Activated T-cell treated with anti-CD3 and anti-CD28 coated beads for 1 hour (primary cell): ENCODE results near the gene PLPPR3.
"Not testable (repeated sequence)": the region's sequence is repeated elsewhere in the genome, so short reads cannot be mapped to it uniquely, and the experiment has no call there.

Experiments
- DNase-seq: peaks from one replicate; pipeline ENCODE4 v3.0.0-alpha.2; 2020; ENCODE audit warnings: low read depth

Gene PLPPR3

DNA sequence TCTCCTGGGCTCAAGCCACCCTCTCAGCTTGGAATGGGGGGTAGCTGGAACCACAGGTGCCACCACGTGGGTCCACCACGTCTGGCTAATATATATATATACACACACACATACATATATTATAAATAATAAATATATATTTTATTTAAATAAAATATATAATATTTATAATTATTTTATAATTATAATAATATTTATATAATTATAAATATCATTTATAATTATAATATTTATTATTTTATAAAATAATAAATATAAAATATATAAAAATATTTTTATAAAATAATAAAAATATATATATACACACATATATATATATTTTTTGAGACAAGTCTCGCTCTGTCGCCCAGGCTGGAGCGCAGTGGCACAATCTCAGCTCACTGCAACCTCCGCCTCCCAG is 32.8 kb upstream of the PLPPR3 start:
- no peak for DNase-seq

DNA sequence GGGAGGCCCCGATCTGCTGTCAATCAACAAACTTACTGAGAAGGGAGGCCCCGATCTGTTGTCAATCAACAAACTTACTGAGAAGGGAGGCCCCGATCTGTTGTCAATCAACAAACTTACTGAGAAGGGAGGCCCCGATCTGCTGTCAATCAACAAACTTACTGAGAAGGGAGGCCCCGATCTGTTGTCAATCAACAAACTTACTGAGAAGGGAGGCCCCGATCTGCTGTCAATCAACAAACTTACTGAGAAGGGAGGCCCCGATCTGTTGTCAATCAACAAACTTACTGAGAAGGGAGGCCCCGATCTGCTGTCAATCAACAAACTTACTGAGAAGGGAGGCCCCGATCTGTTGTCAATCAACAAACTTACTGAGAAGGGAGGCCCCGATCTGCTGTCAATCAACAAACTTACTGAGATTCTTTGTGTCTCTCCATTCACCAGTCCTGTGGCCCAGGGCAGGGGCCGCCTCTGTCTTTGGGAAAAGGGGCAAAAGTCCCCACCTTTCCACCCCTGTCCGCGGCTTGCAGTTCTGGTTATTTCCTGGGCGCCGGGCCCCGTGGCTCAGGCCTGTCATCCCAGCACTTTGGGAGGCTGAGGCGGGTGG is 32.0 kb upstream of the PLPPR3 start:
- not testable (repeated sequence) for DNase-seq

DNA sequence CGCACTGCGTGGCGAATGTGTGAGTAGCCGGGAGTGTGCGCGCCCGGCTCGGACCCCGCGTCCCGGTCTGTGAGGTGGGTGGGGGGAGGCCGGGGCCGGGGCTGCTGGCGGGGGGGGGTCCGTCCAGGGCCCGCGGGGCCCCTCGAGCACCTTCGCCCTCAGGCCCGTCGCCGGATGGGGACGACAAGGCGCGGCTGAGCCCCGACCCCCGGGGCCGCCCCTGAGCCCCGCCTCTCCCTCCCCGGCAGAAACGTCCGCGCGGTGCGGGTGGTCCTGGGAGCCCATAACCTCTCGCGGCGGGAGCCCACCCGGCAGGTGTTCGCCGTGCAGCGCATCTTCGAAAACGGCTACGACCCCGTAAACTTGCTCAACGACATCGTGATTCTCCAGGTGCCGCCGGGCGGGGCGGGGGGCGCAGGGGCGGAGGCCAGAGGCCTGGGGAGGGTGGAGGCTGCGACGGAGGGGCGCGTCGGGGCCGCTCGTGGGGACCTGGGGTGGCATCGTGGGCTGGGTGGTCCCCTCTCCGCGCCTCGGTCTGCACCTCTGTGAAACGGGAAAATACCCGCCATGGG is 31.3 kb upstream of the PLPPR3 start:
- no peak for DNase-seq

DNA sequence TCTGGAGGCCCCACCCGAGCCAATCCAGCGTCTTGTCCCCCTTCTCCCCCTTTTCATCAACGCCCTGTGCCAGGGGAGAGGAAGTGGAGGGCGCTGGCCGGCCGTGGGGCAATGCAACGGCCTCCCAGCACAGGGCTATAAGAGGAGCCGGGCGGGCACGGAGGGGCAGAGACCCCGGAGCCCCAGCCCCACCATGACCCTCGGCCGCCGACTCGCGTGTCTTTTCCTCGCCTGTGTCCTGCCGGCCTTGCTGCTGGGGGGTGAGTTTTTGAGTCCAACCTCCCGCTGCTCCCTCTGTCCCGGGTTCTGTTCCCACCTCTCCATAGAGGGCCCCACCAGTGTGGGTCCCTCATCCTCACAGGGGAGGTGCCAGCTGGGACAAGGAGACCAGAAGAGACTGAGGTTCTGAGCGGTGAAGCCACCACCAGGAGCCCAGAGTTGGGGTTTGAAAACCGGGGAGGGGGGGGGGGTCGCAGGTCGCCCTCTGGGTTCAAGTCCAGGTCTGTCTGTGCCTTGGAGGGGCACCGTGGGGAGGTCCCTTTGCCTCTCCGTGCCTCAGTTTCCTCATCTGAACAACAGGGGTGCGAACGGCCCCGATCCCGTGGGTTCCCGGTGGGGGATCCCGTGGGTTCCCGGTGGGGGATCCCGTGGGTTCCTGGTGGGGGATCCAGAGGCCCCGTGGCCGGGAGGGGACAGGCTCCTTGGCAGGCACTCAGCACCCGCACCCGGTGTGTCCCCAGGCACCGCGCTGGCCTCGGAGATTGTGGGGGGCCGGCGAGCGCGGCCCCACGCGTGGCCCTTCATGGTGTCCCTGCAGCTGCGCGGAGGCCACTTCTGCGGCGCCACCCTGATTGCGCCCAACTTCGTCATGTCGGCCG is 30.6 kb upstream of the PLPPR3 start, which contains the start of gene ELANE:
Gene ELANE, plus strand, starts transcription at position 168 of the 878 bp plus-strand sequence. Its CDS starts 26 bp downstream, at position 194.
- no peak for DNase-seq

DNA sequence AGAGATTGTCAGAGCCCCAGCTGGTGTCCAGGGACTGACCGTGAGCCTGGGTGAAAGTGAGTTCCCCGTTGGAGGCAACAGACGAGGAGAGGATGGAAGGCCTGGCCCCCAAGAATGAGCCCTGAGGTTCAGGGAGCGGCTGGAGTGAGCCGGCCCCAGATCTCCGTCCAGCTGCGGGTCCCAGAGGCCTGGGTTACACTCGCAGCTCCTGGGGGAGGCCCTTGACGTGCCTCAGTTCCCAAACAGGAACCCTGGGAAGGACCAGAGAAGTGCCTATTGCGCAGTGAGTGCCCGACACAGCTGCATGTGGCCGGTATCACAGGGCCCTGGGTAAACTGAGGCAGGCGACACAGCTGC is 29.2 kb upstream of the PLPPR3 start:
- no peak for DNase-seq

DNA sequence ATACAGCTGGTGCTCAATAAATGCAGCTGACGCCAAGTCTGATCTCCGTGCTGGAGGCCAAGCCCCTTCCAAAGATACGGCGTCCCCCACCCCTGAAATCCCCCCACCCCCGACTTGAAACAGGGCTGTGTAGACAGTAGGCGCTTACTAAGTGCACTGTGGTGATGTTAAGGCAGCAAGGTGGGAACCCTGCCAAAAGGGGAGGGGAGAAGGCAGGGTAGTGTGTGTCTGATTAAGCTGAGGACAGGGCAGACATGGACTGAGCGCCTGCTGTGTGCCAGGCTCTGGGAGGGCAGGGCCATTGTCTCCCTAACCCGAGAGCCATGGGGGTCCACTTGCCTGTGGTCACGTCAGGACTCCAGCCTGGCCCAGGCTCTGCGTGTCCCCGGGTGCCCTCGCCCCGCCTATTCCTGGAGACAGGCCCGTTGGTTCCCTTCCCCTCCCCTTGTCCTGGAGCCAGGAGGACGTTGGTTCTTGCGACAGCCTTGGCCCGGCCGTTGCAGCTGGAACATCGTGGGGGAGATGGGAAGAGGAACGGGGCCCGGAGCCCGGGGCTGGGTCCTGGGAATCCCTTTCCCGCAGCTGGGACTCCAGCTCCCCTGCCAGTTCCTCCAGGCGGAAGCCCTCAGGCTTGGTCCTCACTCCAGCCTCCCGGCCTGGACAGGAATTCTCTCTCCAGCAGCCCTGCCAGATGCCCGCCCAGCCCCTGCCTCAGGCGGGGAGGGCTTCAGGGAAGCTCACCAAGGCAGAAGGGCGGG is 28.6 kb upstream of the PLPPR3 start:
- DNase-seq = no peak

DNA sequence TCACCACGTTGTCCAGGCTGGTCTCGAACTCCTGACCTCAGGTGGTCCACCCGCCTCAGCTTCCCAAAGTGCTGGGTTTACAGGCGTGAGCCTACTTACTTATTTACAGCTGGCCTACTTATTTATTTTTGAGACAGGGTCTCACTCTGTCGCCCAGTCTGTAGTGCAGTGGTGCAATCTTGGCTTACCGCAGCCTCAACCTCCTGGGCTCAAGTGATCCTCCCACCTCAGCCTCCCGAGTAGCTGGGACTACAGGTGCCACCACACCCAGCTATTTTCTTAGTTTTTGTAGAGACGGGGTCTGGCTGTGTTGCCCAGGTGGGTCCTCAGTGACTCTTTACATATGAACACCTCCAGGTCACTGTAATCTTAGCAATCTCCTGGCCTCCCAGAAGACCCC is 27.4 kb upstream of the PLPPR3 start:
- DNase-seq = not testable (repeated sequence)

DNA sequence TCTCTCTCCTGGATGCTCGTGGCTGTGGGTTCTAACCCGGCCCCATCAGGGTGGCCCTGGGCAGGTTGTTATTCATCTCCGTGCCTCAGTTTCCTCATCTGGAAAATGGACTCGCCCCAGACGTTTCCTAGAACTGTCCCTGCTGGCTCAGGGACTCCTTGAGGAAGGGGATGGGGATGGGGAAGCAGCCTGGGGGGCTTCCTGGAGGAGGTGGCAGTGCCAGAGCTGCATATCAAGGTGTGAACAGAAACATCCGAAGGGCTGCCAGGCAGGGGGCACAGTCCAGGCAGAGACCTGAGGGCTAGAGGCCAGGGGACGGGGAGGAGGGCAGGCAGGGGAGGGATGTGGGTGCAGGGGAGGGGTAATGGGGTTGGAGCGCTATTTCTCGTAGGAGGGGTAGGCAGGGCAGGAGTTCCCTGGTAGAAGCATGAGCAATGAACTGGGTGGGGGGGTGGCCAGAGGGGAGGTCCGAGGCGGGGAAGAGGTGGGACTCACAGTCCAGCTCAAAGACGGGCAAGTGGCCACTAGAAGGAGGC is 26.7 kb upstream of the PLPPR3 start:
- DNase-seq = no peak

DNA sequence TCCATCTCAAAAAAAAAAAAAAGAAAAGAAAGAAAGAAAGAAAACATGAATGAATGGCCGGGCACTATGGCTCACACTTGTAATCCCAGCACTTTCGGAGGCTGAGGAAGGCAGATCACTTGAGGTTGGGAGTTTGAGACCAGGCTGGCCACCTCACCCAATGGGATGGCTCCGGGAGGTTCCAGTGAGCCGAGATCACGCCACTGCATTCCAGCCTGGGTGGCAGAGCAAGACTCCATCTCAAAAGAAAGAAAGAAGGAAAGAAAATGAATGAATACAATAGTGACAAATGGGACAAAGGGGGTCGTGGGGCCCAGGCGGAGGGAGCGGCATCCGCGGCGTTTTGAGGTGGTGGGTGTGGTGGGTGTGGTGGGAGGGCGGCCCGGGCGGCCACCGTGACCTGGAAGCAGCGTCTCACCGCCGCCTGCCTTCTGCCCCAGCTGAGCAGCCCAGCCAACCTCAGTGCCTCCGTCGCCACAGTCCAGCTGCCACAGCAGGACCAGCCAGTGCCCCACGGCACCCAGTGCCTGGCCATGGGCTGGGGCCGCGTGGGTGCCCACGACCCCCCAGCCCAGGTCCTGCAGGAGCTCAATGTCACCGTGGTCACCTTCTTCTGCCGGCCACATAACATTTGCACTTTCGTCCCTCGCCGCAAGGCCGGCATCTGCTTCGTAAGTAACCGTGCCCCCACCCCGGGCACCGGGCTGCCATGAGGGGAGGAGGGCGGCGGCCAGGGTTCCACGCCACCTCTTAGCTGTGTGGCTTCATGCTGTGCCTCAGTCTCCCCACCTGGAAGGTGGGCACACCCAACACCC is 24.2 kb upstream of the PLPPR3 start:
- DNase-seq = no peak

DNA sequence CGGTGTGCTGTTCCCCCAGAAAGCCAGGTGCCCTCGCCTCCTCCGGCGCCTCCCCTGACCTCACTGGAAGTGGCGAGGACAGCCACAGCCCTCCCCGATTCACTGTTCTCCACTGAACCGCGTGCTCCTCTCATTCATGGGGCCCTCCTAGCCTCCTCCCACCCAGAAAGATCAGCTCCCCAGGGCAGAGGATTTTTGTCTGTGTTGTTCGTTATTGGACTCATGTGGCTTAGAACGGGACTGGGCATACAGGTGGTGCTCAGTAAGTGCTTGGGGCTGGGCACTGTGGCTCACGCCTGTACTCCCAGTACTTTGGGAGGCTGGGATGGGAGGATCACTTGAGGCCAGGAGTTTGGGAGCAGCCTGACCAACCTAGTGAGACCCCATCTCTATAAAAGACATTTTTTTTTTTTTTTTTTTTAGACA is 22.8 kb upstream of the PLPPR3 start:
- DNase-seq = no peak

DNA sequence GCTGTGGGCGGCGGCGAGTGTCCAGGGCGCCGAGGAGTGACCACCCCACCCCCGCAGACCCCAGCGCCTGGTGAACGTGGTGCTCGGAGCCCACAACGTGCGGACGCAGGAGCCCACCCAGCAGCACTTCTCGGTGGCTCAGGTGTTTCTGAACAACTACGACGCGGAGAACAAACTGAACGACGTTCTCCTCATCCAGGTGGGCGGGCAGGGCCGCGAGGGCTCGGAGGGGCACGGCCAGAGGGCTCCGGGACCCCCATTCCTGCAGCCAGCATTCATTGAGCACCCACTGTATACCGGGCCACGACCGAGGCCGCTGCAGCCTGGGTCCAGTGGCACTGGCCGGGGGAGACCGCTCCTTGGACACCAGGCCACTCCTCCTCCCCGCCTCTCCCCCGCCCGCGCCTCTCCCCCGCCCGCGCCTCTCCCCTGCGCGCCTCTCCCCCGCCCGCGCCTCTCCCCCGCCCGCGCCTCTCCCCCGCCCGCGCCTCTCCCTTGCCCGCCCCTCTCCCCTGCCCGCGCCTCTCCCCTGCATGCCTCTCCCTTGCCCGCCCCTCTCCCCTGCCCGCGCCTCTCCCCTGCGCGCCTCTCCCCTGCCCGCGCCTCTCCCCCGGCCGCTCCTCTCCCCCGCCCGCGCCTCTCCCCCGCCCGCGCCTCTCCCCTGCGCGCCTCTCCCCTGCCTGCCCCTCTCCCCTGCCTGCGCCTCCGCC is 22.2 kb upstream of the PLPPR3 start:
- no peak for DNase-seq

DNA sequence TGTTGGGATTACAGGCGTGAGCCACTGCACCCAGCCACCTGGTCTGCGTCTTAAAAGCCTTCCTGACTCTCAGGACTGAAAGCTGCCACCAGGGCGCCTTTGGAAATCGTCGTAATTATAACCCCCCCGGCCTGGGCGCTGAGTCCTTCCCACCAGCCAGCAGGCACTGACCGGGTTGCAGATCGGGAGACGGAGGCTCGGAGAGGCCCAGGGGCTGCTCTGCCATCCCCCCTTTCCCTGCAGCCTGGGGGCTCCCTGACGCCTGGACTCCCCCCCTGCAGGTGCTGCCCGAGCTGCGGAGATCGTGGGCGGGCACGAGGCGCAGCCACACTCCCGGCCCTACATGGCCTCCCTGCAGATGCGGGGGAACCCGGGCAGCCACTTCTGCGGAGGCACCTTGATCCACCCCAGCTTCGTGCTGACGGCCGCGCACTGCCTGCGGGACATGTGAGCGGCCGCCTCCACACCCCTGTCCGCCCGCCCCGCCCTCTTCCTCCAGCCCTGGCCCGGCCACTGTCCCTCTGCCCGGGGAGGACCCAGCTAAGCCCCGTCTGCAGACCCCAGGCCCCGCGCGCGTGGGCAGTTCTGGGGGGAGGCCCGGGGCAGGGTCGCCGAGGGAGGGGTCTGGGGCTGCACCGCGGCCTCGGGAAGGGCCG is 21.6 kb upstream of the PLPPR3 start:
- DNase-seq = no peak

DNA sequence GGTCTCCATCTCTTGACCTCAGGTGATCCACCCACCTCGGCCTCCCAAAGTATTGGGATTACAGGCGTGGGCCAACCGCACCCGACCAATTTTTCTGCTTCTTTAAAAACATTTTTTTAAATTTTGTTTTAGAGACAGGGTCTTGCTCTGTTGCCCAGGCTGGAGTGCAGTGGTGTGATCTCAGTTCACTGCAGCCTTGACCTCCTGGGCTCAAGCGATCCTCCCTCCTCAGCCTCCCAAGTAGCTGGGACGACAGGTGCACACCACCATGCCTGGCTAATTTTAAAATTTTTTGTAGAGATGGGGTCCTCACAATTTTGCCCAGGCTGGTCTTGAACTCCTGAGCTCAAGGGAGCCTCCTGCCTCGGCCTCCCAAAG is 21.0 kb upstream of the PLPPR3 start:
- DNase-seq = not testable (repeated sequence)

DNA sequence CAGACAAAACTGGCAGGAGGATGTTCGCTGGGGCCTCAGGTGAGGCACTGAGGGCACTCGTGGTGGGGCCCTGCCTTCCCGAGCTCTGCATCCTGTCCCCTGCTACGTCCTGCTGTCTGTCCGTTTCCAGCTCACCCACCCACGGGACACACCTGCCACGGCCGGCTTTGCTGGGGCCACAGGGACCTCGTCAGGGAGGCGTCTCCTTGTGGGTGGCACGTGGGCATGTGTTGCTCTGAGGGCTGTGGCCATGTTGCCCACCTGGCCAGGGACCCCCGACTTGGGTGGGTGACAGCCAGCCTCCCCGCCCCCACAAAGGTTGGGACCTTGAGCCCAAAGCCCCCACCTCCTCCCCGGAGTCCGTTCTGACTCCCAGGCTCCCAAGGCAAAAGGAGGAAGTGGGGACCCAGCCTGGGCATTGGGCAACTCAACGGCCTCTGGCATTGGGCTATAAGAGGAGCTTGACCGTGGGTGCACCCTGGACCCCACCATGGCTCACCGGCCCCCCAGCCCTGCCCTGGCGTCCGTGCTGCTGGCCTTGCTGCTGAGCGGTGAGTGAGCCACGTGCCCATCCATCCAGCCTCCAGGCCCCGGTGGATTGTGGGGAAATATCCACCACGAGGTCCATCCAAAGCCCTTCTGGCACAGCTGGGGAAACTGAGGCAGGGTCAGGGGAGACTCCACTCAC is 18.9 kb upstream of the PLPPR3 start, which contains the start of gene PRTN3:
Gene PRTN3, plus strand, starts transcription at position 481 of the 688 bp plus-strand sequence. Its CDS starts 10 bp downstream, at position 491.
- DNase-seq = no peak

DNA sequence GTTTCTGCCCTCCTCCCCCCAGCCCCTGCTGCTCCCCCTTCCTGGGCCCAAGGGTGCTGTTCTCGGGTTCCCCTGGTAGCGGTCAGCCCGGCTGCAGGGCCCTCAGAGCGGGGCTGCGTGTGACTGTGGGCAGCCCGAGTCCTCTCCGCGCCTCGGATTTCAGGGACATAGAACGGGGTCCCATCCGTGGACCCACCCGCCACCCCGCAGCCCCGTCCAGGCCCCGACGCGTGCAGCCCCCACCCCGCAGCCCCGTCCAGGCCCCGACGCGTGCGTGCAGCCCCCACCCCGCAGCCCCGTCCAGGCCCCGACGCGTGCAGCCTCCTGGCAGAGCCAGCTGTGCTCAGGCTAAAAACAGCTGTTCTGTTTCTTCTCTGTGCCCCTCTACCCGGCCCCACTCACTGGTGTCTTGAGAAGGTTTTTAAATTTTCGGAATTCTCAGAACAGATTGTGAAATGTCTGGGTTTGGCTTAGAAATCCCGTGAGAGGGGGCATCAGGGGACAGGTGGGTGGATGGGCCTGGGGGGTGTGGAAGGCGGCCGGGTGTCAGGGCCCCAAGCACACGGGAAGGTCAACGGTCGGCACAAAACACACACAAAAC is 13.6 kb upstream of the PLPPR3 start:
- DNase-seq = no peak

DNA sequence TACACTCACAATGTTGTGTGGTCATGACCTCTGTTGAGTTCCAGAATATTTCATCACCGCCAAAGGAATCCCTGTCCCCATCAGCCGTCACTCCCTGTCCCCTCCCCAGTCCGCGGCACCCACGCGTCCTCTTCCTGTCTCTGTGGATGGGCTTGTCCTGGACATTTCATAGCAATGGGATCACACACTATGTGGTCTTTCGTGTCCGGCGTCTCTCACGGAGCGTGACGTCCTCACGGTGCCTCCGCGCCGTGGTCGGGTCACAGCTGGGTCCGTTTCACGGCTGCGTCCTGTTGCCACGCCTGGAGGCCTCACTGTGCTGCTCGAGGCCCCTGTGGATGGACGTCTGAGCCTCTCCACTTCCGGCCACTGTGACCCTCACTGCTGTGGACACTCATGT is 12.5 kb upstream of the PLPPR3 start:
- DNase-seq = no peak

DNA sequence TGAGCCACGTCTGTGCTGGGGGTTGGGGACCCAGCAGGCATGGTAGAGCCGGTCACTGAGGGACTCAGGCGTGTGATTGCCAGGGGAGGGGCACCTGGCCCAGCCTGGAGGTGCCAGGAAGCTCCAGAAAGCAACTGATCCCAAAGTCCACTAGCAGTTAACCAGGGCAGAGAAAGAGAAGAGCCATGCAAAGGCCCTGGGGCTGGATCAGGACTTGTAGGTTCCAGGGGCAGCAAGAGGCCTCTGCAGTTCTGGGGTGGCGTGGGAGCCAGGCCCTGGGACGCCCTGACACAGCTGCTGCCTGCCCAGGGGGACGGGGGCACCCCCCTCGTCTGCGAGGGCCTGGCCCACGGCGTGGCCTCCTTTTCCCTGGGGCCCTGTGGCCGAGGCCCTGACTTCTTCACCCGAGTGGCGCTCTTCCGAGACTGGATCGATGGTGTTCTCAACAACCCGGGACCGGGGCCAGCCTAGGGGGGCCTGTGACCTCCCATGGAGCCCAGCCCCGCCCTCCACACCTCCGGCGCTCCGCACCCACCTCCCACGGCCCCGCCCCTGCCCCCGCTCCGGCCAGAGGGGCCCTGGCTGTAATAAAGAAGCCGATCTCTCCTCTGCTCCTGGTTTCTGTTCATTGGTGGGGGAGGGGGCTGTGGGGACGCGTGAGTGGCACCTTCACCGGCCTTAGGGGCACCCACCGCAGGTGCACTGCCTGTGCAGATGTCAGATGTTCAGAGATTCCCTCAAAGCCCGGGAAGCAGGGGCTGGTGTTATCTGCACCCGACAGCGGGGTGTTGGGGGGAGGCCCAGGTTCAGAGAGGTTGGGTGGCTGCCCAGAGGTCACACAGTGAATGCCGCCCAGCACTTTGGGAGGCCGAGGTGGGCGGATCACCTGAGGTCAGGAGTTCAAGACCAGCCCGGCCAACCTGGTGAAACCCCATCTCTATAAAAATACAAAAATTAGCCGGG is 9.9 kb upstream of the PLPPR3 start:
- DNase-seq = no peak
